Measurements from ENCODE around the gene ALAD.

DNA sequence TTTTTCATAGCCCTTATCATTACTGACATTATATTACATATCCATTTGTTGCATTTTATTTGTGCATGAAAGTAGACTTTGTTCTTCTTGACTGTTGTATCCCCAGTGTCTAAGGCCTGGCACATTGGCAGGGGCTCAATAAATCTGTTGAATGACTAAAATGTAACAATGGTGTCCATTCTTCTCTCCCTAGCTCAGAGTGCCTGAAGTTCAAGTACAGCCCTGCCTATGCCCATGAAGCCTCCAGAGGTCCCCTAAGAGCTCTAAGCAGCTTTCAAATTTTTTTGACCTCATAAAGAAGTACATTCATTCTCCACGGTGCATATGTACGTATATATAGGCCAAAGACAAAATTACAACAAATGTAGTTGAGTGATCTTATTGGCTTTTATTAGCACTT is 55.9 kb downstream of the ALAD start:
- no peak for TF ChIP-seq POLR2A (IDR thresholded peaks at IDR 0.05)
- TF ChIP-seq, protein P1, sequence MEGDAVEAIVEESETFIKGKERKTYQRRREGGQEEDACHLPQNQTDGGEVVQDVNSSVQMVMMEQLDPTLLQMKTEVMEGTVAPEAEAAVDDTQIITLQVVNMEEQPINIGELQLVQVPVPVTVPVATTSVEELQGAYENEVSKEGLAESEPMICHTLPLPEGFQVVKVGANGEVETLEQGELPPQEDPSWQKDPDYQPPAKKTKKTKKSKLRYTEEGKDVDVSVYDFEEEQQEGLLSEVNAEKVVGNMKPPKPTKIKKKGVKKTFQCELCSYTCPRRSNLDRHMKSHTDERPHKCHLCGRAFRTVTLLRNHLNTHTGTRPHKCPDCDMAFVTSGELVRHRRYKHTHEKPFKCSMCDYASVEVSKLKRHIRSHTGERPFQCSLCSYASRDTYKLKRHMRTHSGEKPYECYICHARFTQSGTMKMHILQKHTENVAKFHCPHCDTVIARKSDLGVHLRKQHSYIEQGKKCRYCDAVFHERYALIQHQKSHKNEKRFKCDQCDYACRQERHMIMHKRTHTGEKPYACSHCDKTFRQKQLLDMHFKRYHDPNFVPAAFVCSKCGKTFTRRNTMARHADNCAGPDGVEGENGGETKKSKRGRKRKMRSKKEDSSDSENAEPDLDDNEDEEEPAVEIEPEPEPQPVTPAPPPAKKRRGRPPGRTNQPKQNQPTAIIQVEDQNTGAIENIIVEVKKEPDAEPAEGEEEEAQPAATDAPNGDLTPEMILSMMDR (IDR thresholded peaks at IDR 0.05), result no peak
